IPS-20b (cell line): ENCODE measurements around the gene TANGO2.

Experiments used
- H3K27ac ChIP-seq: one replicate; pipeline ENCODE4 v1.5.1; 2013; ENCODE audit warnings: low read length
- H3K27me3 ChIP-seq: 2 replicates; pipeline ENCODE4 v1.6.1; 2013; ENCODE audit warnings: mild to moderate bottlenecking, low read length, inconsistent platforms; ENCODE audit not compliant: insufficient read depth
- H3K36me3 ChIP-seq: 2 replicates; pipeline ENCODE4 v1.6.1; 2013; ENCODE audit warnings: low read depth, mild to moderate bottlenecking, inconsistent platforms, low read length, moderate library complexity; ENCODE audit not compliant: insufficient read depth
- H3K4me1 ChIP-seq: 2 replicates; pipeline ENCODE4 v1.6.1; 2013; ENCODE audit warnings: mild to moderate bottlenecking, control low read depth, inconsistent platforms, low read length, moderate library complexity; ENCODE audit not compliant: insufficient read depth
- H3K4me3 ChIP-seq: 2 replicates; pipeline ENCODE4 v1.5.1; 2013; ENCODE audit warnings: mild to moderate bottlenecking, low read length, inconsistent platforms
- H3K9ac ChIP-seq: 2 replicates; pipeline ENCODE4 v1.6.1; 2013; ENCODE audit warnings: low read depth, mild to moderate bottlenecking, inconsistent platforms, low read length, moderate library complexity
- H3K9me3 ChIP-seq: 2 replicates; pipeline ENCODE4 v1.6.1; 2013; ENCODE audit warnings: mild to moderate bottlenecking, low read depth, low read length, inconsistent platforms; ENCODE audit not compliant: insufficient read depth

Gene TANGO2

DNA sequence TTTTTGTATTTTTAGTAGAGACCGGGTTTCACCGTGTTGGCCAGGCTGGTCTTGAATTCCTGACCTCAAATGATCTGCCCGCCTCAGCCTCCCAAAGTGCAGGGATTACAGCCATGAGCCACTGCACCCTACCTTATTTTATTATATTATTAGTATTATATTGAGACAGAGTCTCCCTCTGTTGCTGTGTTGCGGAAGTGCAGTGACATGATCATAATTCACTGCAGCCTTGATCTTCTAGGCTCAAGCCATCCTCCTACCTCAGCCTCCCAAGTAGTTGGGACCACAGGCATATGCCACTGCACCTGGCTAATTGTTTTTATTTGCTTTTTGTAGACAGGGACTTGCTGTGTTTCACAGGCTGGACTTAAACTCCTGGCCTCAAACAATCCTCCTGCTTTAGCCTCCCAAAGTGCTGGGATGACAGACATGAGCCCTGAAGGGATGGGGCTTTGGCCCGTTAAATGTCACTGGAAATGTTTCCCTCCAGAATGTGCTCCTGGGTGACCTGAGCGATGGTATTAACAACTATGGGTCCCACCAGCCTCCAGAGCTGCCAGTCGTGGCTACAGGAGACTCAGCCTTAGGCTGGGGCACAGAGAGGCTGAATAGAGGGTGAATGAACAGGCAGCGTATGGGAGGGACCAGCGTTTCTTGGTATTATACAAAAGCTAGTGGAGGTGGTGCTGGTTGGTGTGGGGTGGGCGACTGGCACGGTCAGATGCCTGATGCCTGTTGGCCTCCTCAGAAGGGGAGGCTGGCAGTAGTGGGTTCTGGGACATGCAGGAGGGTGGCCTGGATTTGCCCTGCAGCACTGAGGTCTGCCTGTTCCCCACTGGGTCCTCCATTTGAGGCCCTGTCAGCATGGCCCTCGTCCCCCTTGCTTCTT lies 7.3 kb downstream of the TANGO2 start:
- Histone ChIP-seq H3K9ac (no peak overlapping the region), H3K4me3 (no peak overlapping the region), H3K36me3 (no peaks in the 10 kb centered on the region), H3K4me1 (no peaks in the 10 kb centered on the region), H3K27me3 (no peaks in the 10 kb centered on the region), H3K9me3 (no peaks in the 10 kb centered on the region), H3K27ac (no peak overlapping the region)

DNA sequence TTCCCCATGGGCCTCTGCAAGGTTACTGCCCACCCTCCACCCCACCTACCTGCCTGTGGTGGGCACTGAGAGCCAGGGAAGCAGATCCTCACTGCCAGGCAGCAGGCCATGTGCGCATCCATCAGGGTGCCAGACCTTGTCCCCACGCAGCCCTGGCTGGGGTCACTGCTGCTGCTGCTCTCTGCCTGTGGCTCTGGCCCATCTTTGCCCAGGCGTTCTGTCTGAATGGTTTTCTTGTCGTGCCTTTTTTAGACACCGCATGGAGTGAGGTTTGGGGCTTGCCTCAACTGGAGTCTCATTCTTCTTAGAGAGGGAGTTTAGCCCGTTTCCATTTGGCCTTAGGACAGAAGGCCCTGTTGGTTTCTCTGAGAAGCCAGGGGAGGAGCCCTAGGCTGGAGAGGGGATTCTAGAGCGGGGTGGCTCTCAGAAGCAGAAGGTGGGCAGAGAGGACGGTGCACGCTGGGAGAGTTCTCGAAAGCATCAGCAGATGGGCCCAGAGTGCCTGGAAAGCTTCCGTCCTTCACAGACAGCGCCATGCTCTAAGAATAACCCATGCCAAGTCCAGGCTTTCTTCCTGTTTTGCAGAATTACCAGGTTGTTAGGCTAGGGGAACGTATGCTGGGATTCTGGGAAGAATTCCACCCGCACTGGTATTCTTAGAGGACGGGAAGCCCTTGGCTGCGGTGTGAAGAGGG lies 8.1 kb downstream of the TANGO2 start:
- no peak overlapping the region for H3K9ac ChIP-seq
- no peak overlapping the region for H3K27ac ChIP-seq
- no peaks in the 10 kb centered on the region for H3K36me3 ChIP-seq

DNA sequence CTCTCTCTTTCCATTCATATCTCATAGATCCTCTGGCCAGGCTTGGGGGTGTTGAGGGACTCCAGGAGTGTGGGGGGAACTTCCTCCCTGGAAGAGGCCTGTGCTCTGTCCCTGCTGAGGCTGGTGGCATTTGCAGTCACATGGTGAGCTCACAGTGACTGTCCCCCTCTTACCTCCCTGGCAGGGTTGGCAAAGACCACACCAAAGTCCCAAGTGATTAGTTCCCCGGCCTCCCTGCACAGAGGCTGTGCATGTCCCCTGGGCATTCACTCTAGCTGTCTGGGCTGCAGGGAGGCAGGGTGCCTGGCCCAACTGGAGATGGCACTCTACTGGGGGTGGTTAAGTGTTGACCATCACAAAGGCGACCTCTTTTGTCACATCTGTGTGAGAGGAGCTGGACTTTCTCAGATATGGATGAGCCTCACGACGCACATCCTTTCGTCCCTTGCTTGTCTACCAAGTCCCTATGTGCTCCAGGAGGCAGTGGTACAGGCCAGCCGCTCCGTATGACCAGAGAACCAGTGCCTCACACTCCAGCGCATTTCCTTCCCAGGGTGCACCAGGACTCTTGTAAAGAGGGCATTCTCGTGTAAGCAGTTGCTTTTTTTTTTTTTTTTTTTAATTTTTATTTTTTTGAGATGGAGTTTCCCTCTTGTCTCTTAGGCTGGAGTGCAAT lies 8.8 kb downstream of the TANGO2 start:
- H3K27me3 ChIP-seq, result no peaks in the 10 kb centered on the region
- H3K9ac ChIP-seq, result no peak overlapping the region
- no peaks in the 10 kb centered on the region for H3K36me3 ChIP-seq
- H3K4me3 ChIP-seq, result no peak overlapping the region
- no peaks in the 10 kb centered on the region for H3K4me1 ChIP-seq
- H3K27ac ChIP-seq, result no peak overlapping the region
- no peaks in the 10 kb centered on the region for H3K9me3 ChIP-seq

More for the DNA sequence above, 8.1 kb downstream of the TANGO2 start:
- no peaks in the 10 kb centered on the region for H3K9me3 ChIP-seq
- no peaks in the 10 kb centered on the region for H3K27me3 ChIP-seq
- no peak overlapping the region for H3K4me3 ChIP-seq
- no peaks in the 10 kb centered on the region for H3K4me1 ChIP-seq

DNA sequence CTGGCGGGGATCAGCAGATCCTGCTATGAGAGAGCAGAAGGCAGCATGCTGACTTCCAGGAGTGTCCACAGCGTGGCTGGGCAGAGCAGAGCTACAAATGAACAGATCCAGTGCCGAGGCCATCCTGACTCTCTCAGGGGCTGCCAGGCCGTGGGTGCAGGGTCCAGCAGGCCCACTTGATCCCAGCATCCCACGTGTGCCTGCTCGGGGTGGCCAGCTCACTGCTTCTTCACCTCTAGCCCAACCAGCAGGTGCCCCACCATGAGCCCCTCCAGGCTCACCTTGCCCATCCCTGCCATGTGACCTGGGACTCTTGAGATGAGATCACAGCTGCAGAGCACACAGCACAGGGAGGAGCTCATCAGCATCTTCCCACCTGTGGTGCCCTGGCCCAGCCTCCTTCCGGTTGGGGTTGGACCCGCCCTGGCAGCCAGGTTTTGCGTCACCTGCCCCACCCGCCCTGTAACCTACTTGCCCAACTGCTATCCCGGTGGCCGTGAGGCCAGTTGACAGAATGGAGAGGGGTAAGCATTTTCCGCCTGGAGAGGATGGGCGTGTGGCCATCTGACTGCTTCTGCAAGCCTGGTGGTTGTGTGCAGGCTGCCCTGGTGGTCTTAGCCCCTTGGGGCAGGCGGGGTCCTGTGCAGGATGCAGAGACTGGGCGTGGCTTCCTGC lies 11.0 kb downstream of the TANGO2 start:
- Histone ChIP-seq H3K9me3 (no peaks in the 10 kb centered on the region), H3K4me1 (no peaks in the 10 kb centered on the region), H3K27me3 (no peaks in the 10 kb centered on the region), H3K27ac (no peak overlapping the region), H3K9ac (no peak overlapping the region), H3K36me3 (no peaks in the 10 kb centered on the region), H3K4me3 (no peak overlapping the region)

DNA sequence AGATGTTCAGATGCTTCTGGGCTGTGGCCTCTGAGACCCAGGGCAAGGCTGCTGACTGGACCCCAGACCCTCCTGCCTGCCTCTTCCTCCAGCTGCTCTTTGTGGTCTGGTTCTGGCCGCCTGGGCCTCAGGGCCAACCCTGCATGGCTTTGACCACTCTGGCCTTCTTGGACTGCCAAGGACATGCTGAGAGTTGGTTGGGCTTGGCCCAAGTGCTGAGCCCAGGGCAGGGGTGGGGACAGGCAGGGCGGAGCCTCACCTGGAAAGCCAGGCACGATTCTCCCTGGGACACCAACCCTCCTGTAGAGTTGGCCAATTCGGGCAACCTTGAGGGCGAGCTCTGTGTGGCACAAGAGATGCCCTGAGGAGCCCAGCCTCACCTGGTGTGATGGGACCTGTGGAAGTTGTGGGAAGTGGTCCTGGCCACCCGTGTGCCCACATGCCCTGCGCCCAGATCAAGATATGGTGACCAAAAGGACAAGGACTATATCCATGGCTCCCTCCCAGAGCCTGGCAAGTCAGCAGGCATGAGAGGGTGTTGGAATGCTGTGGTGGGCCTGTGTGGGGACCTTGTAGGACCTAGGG lies 11.6 kb downstream of the TANGO2 start:
- Histone ChIP-seq H3K4me3 (no peak overlapping the region), H3K27ac (no peak overlapping the region), H3K9me3 (no peaks in the 10 kb centered on the region), H3K9ac (no peak overlapping the region), H3K4me1 (no peaks in the 10 kb centered on the region), H3K36me3 (no peaks in the 10 kb centered on the region), H3K27me3 (no peaks in the 10 kb centered on the region)

DNA sequence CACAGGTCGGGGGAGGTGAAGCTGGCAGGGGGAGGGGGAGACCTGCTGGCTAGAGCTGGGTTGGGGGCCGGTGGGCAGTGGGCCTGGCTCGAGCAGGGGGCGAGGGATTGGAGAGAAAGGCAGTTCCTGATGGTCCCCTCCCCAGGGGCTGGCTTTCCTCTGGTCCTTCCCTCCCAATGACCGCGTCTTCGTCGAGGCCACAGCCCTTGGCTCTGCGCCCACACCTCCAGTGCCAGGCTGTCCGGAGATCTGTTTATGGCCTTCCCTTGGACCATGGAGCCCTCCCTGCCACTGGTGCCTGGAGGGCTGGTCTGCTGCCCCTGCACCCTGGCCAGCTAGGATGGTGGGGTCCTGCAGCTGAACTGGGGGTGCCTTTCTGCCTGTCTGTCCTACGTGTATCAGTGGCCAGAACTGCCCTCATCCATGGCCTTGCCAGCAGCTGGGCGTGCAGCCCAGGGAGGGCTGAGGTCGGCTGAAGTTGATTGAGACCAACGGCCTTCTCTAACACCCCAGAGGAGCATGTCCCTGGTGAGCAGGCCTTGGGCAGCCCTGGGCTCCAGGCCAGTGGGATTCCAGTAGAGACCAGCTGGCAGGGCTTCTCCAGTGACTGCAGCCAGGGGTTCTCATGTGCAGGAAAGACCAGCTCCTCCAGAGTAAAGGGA lies 12.3 kb downstream of the TANGO2 start:
- no peak overlapping the region for H3K4me3 ChIP-seq
- H3K27ac ChIP-seq, result no peak overlapping the region
- H3K9ac ChIP-seq, result no peak overlapping the region
- no peaks in the 10 kb centered on the region for H3K27me3 ChIP-seq
- H3K4me1 ChIP-seq, result no peaks in the 10 kb centered on the region
- no peaks in the 10 kb centered on the region for H3K36me3 ChIP-seq
- H3K9me3 ChIP-seq, result no peaks in the 10 kb centered on the region

DNA sequence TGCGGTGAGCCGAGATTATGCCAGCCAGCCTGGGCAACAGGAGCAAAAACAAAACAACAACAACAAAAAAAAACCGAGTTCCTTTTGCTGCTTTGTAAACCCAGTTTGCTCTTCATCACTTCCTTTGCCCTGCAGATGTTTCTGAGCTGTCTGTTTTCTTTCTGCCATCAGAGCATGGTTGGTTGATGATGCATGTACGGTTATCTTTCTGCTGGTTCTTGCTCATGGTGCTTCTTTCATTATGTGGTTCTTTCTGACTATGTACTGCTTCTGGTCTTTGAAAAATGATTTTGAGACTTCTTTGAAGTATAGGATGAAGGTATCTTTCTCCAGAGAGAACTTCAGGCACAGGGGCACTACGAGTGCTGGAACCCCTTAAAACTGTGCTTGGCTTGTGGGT lies 13.2 kb downstream of the TANGO2 start:
- Histone ChIP-seq H3K27ac (no peak overlapping the region), H3K27me3 (no peaks in the 10 kb centered on the region), H3K4me3 (no peak overlapping the region), H3K9ac (no peak overlapping the region), H3K4me1 (no peaks in the 10 kb centered on the region), H3K9me3 (no peaks in the 10 kb centered on the region), H3K36me3 (no peaks in the 10 kb centered on the region)

DNA sequence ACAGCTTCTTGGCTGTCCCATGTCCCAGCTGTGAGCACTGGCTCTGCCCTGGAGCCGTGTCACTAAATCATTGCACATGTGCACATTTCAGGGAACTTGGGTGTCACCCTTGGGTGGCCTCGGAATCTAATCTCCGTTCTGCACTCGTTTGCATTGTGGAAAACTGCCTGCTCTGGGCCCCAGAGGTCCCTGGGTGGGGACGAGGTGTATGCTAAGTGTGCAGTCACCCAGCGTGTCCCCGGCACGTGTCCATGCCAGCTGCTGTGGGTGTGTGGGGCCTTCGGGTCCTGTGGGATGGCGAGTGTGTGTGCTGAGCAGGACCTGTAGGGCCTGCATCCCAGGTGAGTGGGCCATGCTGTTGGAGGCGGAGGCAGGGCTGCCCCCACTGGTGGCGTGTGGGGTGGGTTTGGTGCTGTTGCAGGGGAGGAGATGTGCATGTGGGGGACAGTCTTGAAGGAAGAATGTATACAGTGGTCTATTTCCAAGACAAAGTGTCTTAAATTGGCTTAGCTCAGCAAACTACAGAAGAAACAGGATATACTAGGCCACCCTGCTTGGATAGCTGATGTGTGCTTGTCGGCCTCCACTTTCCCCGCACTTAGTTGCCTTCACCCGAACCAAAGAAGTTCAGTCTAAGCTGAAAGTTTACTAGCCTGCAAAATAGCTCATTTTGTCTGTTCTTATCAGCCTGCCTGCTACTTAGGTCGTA lies 14.6 kb downstream of the TANGO2 start:
- no peak overlapping the region for H3K4me3 ChIP-seq
- H3K27ac ChIP-seq, result no peak overlapping the region
- no peaks in the 10 kb centered on the region for H3K27me3 ChIP-seq
- H3K4me1 ChIP-seq, result no peaks in the 10 kb centered on the region
- H3K9me3 ChIP-seq, result no peaks in the 10 kb centered on the region
- H3K9ac ChIP-seq, result no peak overlapping the region
- no peaks in the 10 kb centered on the region for H3K36me3 ChIP-seq

DNA sequence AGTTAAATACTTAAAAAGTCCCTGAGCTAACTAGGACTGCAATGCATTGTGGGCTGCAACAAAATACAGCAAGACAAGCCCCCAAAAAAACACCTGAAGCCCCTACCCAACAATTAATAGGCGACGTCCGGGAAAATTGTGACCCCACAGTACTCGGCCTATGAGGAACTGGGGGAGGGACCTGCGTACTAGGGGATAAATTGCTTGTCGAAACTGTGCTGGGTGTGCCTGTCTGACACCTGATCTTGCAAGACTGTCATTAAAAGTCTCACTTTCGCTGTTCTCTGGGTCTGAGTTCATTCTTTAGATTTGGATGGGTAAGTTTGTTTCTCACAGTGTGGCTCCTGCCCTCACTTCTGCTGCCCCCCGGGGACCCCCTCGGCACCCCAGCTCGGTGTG lies 15.2 kb downstream of the TANGO2 start:
- H3K9ac ChIP-seq, result no peak overlapping the region
- no peaks in the 10 kb centered on the region for H3K27me3 ChIP-seq
- no peaks in the 10 kb centered on the region for H3K9me3 ChIP-seq
- H3K4me1 ChIP-seq, result no peaks in the 10 kb centered on the region
- no peak overlapping the region for H3K27ac ChIP-seq
- no peaks in the 10 kb centered on the region for H3K36me3 ChIP-seq
- H3K4me3 ChIP-seq, result no peak overlapping the region

DNA sequence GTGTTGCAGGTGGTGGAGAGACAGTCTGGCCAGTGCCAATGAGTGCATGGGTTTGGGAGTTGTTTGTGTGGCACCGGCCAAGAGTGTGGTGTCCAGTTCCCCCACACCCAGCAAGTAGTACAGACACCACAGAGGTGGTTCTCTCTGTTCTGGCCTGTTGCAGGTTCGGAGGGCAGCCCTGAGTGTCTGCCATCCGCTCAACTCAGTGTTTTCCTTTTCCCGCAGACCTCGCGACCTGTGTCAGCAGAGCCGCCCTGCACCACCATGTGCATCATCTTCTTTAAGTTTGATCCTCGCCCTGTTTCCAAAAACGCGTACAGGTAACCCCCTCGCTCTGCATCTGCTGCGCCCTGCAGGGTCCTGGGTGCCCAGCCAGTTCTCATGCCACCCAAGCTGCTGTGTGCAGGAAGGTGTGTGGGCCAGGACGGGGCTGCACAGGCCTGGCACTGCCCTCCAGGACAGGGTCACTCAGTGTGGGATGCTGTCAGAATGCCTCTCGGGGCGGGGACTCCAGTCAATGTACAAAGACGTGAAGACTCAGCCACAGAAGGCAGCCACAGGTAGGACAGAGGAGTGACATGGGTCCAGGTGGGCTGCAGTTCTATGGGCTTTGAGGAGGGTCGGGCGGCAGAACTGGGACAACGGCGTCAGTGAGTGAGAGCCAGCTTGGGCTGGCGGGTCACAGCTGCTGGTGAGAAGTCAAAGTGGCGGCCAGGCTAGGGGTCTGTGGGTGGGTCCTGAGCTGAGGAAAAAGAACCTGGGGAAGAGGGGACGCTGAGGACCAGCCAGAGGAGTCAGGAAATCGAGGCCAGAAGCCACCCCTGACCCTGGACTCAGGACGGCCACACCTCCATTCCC lies 15.9 kb downstream of the TANGO2 start:
- no peaks in the 10 kb centered on the region for H3K9me3 ChIP-seq
- H3K9ac ChIP-seq, result no peak overlapping the region
- no peaks in the 10 kb centered on the region for H3K27me3 ChIP-seq
- no peaks in the 10 kb centered on the region for H3K36me3 ChIP-seq
- no peak overlapping the region for H3K27ac ChIP-seq
- no peak overlapping the region for H3K4me3 ChIP-seq
- no peaks in the 10 kb centered on the region for H3K4me1 ChIP-seq
